HG02759 (cell line): ENCODE results near the gene SHC2.
"Not testable (repeated sequence)": the region's sequence is repeated elsewhere in the genome, so short reads cannot be mapped to it uniquely, and the experiment has no call there.

Experiments used
- ATAC-seq: cut with Tn5 transposase; IDR thresholded peaks from one replicate; pipeline ENCODE4 v1.9.1; 2021; ENCODE audit warnings: mild to moderate bottlenecking, moderate library complexity; ENCODE audit not compliant: unreplicated experiment

The SHC2 gene

DNA sequence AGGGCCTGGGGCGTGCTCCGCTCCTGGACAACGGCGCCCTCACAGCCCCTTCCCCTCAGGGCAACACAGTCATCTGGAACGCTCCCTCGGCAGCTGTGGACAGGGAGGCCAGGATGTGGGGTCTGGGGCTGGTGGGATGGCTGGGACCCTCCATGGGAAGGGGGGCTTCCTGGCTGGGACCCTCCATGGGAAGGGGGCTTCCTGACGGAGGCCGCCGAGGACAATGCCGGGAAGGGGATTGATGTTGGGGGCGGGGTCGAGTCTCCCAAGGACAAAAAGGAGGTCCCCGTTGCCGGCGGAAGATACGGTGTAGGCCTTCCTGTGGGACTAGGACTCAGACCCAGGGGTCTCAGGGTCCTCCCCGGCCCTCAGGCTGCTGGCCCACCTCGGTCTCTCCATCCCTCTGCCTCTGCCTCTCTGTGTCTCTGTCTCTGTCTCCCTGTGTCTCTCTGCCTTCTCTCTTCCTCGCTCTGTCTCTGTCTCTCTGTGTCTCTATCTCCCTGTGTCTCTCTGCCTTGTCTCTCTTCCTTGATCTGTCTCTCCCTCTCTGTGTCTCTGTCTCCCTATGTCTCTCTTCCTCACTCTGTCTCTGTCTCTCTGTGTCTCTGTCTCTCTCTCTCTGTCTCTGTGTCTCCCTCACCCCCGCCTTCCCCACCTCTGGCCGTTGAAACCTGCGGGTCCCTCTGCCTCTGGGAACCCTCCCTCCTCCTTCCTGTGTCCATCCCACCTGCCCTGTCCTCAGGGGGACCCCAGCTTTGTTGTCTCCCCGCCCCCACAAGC lies 32.7 kb upstream of the SHC2 start:
- no peak for ATAC-seq

DNA sequence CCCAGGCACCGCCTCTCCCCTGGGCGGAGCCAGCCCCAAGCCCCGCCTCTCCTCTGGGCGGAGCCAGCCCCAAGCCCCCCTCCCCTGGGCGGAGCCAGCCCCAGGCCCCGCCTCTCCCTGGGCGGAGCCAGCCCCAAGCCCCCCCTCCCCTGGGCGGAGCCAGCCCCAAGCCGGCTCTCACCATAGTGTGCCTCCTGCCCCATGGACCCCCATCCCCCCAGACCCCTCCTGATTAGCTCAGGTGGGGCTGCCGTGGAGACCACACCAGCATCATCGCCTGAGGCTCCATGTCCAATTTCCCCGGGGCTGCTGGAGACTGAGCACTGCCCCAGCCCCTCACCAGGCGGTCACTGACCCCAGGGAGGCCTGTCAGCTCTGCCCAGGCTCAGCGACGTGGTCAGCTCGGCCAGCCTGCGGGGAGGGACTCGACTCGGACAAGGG lies 31.3 kb upstream of the SHC2 start:
- ATAC-seq, result no peak

DNA sequence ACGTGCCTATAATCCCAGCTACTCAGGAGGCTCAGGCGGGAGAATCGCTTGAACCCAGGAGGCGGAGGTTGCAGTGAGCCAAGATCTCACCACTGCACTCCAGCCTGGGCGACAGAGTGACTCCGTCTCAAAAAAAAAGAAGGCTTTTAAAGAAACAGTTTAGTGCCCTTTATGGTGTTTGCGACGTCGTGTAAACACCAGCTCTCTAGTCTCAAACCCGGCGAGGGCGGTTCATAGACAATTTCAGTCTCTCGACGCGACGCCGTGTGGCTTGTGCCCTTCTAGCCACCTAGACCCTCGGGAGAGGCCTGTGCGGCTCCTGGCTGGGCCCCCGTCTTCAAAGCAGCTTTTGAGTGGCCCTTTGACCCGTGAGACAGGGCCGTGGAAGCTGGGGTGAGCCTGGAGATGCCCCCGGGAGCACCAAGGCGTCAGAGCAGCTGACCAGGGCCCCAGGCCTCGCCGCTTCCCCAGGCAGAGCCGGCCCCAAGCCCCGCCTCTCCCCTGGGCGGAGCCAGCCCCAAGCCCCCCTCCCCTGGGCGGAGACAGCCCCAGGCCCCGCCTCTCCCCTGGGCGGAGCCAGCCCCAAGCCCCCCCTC lies 30.4 kb upstream of the SHC2 start:
- no peak for ATAC-seq

DNA sequence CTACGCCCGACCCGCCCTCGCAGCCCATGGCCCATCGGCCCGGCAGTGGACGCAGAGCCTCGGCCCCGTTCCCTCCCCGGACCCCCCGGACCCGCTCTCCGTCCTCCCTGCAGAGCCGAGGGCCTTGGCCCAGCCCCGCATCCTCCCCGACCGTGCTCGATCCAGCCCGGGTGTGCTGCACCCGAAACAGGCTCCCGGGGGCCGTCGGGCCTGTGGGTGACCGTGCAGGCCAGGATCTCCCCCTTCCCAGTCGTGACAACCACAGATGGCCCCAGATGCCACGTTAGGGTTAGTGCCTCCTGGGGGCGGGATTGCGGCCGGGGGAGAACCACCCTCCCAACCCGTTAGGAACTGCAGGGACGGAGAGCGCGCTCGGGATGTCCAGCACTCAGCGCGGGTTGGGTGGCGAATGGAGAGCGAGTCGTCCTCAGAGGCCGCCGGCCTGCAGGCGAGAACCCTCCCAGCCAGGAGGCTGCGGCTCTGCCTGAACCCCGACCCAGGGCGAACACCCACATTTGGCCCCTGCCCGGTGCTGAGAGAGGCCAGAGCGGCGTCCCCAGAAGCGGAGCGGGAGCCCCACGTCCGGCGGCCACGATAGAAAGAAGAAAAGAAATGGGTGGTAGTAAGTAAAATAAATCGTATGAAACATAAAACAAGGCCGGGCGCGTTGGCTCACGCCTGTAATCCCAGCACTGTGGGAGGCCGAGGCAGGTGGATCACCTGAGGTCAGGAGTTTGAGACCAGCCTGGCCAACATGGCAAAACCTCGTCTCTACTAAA lies 28.8 kb upstream of the SHC2 start:
- ATAC-seq, result no peak

DNA sequence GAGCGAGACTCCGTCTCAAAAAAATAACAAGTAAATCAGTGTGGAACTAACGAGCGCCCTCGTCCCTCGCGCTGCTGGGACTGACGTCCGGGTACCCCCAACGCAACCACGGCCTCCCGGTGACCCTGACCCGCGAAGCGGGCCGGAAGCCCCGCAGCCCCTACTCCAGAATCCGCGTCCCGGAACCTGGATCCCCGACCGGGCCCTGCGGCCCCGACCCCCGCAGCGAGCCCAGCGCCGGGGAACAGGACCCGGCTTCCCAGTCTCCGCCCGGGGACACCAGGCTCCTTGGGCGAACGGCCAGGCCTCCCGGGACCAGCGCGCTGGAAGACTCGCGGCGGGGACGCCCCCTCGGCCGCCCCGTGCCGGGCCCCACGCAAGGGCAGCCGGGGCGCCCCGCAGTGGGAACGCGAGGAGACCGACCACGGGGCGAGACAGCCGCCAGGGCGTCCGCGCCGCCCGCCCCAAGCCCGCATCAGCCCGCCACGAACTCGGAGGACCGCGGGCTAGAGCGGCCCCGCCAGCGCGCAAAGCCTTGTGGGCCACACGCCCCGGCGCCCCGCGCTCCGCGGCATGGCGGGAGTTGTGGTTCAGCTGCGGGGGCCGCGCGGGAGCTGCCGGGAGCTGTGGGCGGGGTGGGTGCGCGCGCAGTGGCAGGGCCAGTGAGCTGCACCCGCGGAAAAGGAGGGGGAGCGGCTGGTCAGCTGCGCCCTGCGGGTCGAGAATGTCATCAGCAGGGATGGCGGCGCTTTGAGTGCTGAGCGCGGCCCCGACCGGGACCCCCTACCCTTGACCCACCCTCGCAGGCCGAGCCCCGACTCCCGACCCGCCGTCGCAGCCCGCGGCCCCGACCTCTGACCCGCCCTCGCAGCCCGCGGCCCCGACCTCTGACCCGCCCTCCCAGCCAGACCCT lies 27.9 kb upstream of the SHC2 start:
- ATAC-seq, result peak; percentile 83

DNA sequence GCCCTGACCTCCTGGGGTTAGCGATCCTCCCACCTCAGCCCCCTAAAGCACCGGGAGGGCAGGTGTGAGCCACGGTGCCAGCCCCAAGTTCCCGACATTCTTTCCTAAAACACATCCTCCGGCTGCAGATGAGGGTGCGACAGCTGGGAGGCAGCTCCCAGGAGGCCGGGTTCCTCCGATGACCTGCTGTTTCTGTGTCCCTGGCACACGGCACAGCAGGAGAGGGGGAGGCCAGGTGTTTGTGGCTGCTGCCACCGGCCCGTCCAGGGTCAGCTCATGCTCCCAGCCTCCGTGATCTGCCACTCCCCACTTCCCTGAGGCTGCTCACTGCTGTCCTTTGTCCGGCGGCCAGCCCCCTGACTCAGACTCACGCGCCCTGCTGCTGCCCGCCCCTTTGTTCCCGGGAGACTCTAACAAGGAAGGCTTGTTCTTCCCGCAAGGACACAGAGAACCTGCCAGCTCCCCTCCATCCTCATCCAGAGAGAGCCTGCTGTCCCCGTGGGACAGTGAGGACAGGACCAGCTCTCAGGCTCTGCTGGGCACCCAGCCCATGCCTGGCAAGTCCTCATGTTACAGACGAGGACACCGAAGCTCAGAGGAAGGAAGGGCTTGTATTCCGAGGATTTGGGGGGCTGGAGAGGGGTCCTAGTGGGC lies 24.9 kb upstream of the SHC2 start:
- ATAC-seq, result no peak

DNA sequence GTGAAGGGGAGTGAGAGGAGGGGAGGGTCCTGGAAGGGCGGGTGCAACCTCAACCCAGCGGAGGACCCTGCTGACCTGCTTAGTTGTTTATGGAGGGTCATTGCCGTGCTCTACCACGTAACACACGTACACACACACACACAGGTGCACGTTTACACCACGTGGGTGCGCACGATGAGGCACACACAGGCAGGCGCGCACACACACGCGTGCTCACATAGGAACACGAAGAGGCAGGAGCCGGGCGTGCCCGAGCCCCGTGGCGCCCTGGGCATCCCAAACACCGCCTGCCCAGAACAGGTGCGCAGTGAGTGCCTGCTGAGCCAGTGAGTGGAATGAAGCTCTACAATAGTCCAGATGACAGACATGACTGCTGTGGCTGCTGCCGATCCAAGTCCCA lies 24.2 kb upstream of the SHC2 start:
- ATAC-seq, result no peak

DNA sequence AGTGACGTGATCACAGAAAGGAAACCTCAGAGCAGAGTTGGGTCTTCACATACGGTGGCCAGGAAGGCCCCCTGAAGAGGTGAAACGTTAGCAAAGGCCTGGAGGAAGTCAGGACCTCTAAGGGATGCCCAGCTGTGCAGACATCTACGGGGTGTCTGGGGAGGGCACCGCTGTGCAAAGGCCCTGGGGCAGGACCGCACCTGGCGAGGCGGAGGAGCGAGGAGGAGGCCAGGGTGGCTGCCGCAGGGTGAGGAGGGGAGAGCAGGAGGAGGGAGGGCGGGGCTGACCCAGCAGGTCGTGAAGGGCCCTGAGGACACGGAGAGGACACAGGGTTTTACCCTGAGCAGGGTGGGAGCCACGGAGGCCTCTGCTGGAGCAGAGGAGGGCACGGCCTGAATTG lies 23.7 kb upstream of the SHC2 start:
- ATAC-seq, result no peak

DNA sequence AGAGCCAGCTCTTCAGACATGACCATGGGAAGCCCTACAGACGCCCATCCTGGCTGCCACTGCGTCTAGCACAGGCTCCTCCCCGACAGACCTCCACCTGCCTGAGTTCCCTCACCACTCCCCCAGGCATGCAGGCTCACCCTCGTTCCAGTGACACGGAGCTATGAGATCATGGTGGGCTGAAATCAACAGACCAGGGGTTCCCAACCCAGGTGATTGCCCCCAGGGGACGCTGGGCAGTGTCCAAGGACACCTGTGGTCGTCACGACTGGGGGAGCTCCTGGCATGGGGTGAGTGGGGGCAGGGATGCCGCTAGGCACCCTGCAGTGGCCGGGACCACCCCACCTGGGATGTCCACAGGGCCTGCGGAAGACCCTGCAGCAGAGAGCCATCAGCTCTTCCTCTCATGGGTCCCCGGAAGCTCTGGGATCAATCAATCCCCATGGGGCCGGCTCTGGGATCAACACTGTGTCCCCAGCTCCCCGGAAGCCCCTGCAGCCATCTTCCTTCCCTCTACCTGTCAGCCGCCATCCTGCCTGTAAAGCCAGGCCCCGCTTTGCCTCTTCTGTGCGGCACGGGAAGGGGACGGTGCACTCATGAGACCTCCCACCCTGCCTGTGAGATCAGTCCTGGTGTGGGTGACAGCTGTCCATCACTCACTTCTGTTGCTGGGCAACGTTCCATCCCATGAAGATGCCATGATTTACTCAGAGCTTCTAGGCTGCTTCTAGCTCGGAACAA lies 22.7 kb upstream of the SHC2 start:
- ATAC-seq, result no peak

DNA sequence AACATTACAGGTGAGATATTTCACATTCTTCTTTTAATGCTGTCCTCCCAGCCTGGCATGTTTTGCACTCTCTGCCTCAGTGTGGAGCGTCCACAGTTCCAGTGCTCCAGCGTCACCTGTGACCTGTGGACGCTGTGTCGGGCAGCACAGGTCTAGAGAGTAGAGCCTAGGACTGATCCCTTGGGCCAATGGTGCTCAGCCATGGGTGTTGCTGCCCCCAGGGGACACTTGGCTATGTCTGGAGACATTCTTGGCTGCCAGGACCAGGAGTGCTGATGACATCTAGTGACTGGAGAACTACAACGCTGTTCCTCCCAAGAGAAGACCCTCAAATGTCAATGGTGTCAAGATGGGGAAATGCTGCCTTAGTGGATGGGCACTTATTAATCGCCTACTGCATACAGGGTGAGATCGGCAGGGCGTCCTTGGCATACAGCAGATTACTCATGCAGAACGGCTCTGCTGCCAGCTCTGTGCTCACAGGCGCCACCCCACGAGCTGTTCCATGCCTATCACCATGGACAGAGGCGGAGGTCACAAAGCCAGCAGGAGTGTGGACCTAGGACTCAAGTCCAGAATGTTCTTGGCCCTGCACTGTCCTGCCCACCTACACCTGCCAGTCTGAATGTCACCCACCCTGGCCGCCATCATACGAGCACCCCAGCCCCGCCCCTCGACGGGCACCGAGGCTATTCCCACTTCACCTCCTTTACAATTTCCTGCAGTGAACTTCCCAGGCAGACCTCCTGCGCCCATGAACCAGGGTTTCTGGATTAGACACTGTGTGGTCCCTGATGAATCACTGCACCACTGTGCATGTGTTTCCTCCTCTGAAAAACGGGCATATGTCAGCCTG lies 21.6 kb upstream of the SHC2 start:
- no peak for ATAC-seq

DNA sequence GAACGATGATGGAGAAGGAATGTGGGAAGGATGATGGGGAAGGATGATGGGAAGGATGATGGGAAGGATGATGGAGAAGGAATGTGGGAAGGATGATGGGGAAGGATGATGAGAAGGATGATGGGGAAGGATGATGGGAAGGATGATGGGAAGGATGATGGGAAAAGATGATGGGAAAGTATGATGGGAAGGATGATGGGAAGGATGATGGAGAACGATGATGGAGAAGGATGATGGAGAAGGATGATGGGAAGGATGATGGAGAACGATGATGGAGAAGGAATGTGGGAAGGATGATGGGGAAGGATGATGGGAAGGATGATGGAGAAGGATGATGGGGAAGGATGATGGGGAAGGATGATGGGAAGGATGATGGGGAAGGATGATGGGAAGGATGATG lies 20.3 kb upstream of the SHC2 start:
- not testable (repeated sequence) for ATAC-seq

DNA sequence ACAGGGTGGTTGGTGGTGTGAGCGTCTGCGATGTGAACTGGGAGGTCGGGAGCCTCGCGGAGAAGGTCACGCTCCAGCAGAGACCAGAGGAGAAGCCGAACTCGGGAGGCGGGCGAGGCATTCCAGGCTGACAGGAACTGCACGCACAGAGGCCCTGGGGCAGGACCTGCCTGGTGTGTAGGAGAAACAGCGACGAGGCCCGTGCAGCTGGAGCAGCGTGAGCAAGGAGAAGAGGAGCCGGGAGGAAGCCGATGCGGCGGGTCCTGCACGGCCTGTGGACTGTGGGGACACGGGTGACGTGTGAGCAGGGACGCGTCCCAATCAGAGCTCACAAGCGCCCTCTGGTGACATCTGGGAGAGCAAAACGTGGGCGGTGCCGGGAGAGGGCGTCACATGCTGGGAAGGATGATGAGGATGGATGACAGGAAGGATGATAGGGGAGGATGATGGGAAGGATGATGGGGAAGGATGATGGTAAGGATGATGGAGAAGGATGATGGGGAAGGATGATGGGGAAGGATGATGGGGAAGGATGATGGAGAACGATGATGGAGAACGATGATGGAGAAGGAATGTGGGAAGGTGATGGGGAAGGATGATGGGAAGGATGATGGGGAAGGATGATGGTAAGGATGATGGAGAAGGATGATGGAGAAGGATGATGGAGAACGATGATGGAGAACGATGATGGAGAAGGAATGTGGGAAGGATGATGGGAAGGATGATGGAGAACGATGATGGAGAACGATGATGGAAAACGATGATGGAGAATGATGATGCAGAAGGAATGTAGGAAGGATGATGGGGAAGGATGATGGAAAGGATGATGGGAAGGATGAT lies 19.4 kb upstream of the SHC2 start:
- ATAC-seq, result no peak

DNA sequence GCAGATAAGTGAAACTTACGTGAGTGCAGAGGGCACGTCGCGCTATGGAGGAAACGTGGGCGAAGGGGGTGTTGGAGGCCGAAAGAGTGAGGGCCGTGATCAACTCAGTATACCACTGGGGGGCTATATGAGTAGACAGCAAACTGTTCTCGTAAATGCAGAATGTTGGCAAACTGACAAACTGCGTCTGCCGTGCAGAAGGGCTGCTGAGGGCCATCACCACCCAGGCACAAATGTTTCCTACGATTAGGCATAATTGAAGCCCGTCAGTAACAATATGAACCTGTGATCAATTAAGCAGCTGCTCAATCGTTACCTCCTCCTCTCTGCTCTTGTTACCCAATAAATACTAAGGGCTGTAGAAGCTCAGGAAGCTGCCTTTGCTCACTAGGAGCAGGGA lies 18.1 kb upstream of the SHC2 start:
- no peak for ATAC-seq

DNA sequence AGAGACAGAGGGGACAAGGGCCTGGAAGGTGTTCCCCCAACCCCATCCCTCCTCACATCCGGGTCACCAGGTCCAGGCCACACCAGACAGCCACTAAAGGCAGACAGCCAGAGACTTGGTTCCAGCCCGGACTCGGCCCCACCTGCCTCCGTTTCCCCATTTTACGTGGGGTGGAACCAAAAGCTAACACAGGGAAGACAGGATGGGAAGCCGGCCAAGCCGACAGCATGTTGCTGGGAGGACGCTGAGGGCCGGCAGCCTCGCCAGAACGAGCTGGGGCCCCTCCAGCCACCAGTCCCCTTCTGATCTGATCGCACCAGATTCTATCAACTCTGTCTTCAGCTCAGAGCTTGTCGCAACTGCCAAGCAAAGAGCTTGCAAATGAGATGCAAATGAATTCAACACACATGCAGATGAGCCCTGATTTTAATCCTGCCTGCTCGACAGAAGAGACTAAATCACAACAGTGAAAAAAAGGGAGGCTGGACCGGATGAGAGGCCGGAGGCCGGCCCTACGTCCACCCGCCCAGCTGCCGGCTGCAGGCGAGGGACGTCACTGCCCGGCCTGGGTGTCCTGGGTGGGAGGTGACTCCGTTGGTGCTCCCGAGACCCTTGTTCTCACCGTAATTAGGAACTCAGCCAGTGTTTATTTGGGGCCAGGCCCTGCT lies 17.5 kb upstream of the SHC2 start:
- ATAC-seq, result no peak

DNA sequence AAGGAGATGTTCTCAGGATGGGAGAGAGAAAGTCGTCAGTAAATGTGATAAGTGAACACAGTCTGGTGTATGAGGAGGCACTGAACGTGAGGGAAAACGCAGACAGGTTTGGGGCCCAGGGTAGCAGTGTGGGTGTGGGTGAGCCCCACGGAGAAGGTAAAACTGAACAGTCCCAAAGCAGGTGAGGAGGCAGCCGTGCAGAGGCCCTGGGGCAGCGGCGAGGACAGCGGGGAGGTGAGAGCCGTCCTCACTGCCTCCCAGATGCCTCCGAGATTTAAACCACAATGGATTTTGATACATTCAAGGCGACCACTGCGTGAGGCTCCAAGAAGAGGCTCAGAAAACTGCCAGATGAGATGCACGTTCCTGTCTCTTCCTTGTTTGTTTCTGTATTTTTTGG lies 14.5 kb upstream of the SHC2 start:
- ATAC-seq, result no peak

DNA sequence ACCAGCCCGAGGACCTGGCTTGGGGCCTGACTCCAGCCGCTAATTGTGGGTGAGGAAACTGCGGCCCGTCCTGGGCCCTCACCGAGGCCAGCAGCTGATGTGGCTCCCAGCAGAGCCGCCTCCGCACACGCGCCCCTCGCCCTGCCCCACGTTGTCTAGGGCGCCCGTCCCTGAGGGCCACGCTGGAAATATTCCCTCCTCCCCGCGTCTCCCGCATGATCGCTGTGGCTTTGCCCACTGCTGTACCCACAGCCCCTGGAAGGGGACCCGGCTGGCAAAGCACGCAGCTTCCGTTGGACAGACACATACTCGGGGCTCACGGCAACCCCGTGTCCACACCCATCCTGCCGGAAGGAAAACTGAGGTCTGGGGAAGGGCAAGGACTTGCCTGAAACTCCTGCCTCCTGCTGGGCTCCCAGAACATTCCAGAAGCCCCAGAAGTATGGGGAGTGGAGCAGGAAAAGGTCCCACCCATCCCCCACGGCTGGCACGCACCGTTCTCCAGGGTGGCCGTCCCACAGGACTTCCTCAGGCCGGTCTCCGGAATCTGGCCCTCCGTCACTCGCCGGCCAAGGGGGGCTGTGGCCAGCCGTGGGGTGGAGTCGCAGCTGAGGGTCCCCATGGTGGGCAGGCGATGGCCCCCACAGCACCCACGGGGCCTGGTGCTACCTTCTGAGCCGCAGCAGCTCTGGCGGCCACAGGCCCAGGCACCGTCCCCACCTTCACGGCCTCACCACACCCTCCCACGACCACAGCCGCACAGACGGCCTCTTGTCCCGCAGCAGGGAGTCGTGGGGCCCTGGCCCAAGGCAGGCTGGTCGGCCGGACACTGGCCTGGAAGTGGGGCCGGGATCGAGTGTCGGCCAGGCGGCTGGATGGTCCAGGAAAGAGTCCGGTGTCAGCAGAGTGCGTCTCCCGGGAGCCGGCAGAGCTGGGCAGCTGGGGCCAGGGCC lies 13.6 kb upstream of the SHC2 start:
- no peak for ATAC-seq
